Breast epithelium (tissue), 3 donors: ENCODE results near the gene MYO3B.

Source experiments
- POLR2A ChIP-seq: fragments of 450-650 bp; IDR thresholded peaks from one replicate; pipeline ENCODE4 v1.6.1; 2016; ENCODE audit warnings: antibody characterized with exemption, mild to moderate bottlenecking, moderate library complexity
- POLR2AphosphoS5 ChIP-seq, 3 donors: sonication (generic); formaldehyde crosslinking; IDR thresholded peaks; one replicate each; pipeline ENCODE4 v1.6.1; 2017; ENCODE audit warnings: antibody characterized with exemption in 3 of 3
- TF ChIP-seq, protein P1 (sequence below), 3 donors: fragments of 450-650 bp; IDR thresholded peaks; one replicate each; pipeline ENCODE4 v1.5.1; 2016 to 2017; ENCODE audit warnings: antibody characterized with exemption in 3 of 3, mild to moderate bottlenecking in 3 of 3, moderate library complexity in 3 of 3

DNA sequence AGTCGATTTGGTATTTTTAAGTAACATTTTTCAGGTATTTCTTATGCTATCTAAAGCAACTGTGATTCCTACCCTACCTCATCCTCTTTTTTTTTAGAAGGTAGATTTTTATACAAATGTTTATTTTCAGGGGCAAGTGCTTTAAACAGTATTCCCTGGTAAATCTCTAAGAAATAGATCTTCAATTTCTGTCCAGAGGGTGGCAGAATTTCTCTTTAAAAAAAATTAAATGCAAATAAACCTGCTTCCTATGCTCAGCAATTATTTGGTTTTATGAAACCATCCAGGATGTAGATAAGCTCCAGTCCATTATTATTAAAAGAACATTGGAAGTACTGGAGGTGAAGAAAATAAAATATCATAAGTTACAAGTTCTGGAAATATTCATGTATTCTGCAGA, 191.9 kb downstream of the MYO3B start:
- TF ChIP-seq, protein P1, sequence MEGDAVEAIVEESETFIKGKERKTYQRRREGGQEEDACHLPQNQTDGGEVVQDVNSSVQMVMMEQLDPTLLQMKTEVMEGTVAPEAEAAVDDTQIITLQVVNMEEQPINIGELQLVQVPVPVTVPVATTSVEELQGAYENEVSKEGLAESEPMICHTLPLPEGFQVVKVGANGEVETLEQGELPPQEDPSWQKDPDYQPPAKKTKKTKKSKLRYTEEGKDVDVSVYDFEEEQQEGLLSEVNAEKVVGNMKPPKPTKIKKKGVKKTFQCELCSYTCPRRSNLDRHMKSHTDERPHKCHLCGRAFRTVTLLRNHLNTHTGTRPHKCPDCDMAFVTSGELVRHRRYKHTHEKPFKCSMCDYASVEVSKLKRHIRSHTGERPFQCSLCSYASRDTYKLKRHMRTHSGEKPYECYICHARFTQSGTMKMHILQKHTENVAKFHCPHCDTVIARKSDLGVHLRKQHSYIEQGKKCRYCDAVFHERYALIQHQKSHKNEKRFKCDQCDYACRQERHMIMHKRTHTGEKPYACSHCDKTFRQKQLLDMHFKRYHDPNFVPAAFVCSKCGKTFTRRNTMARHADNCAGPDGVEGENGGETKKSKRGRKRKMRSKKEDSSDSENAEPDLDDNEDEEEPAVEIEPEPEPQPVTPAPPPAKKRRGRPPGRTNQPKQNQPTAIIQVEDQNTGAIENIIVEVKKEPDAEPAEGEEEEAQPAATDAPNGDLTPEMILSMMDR (IDR thresholded peaks at IDR 0.05) = peak in 2 of 3 donors; percentile 9 to 33
- TF ChIP-seq POLR2A (no peak), POLR2AphosphoS5 (IDR thresholded peaks at IDR 0.05) (no peak)
